GM23338 (cell line): ENCODE measurements around the gene GRM4. TPM values are rescaled to one million over a fixed set of nuclear protein-coding genes. Genes with fewer than 3 reads are reported as not detected.

Source experiments
- ATAC-seq: fragments of 200-7000 bp; cut with Tn5 transposase; 3 replicates; pipeline ENCODE4 v1.9.1; 2020
- DNase-seq: peaks from one replicate; pipeline ENCODE4 v3.0.0-alpha.2; 2015; ENCODE audit warnings: low spot score
- H2AFZ ChIP-seq: fragments of 200-600 bp; sonication (generic); 2 replicates; pipeline ENCODE4 v1.8.0; 2016; ENCODE audit warnings: antibody characterized with exemption, mild to moderate bottlenecking, moderate library complexity
- H3F3A ChIP-seq: fragments of 200-600 bp; sonication (generic); replicated peaks from 2 replicates; pipeline ENCODE4 v1.8.0; 2017; ENCODE audit warnings: antibody characterized with exemption, mixed run types, low read depth
- H3K27ac ChIP-seq: fragments of 200-600 bp; sonication (generic); 2 replicates; pipeline ENCODE4 v1.6.1; 2016; ENCODE audit warnings: low read depth
- H3K27me3 ChIP-seq: fragments of 200-600 bp; sonication (generic); 2 replicates; pipeline ENCODE4 v1.8.0; 2016; ENCODE audit warnings: mild to moderate bottlenecking, mixed run types, moderate library complexity; ENCODE audit not compliant: insufficient read depth
- H3K36me3 ChIP-seq: fragments of 200-600 bp; sonication (generic); 2 replicates; pipeline ENCODE4 v1.8.0; 2016; ENCODE audit warnings: mild to moderate bottlenecking; ENCODE audit not compliant: insufficient read depth
- H3K4me1 ChIP-seq: fragments of 200-600 bp; sonication (generic); 2 replicates; pipeline ENCODE4 v1.8.0; 2016; ENCODE audit warnings: mild to moderate bottlenecking, moderate library complexity; ENCODE audit not compliant: insufficient read depth
- H3K4me2 ChIP-seq: fragments of 200-600 bp; sonication (generic); 2 replicates; pipeline ENCODE4 v1.7.1; 2017; ENCODE audit warnings: mixed run types
- H3K4me3 ChIP-seq: fragments of 200-600 bp; sonication (generic); 2 replicates; pipeline ENCODE4 v1.6.1; 2016; ENCODE audit warnings: mixed run types
- H3K79me2 ChIP-seq: fragments of 200-600 bp; sonication (generic); replicated peaks from 2 replicates; pipeline ENCODE4 v1.8.0; 2017; ENCODE audit warnings: mild to moderate bottlenecking; ENCODE audit not compliant: insufficient read depth
- H3K9me2 ChIP-seq: fragments of 200-600 bp; sonication (generic); 2 replicates; pipeline ENCODE4 v1.8.0; 2017; ENCODE audit not compliant: insufficient read depth
- H4K20me1 ChIP-seq: fragments of 200-600 bp; sonication (generic); replicated peaks from 2 replicates; pipeline ENCODE4 v1.8.0; 2017; ENCODE audit warnings: mild to moderate bottlenecking; ENCODE audit not compliant: insufficient read depth
- H3K27ac Mint-ChIP-seq: 2 replicates; pipeline ENCODE4 v1.8.0; 2020; ENCODE audit warnings: inconsistent platforms, mild to moderate bottlenecking, moderate library complexity, mixed read lengths
- H3K27me3 Mint-ChIP-seq: 3 replicates; pipeline ENCODE4 v1.8.0; 2022; ENCODE audit warnings: low read depth, mild to moderate bottlenecking, moderate library complexity, mixed read lengths, inconsistent platforms; ENCODE audit not compliant: insufficient read depth, poor library complexity
- H3K36me3 Mint-ChIP-seq: 3 replicates; pipeline ENCODE4 v1.8.0; 2021; ENCODE audit warnings: low read depth, mild to moderate bottlenecking, inconsistent platforms, moderate library complexity, mixed read lengths
- H3K4me1 Mint-ChIP-seq: 3 replicates; pipeline ENCODE4 v1.8.0; 2020; ENCODE audit warnings: mild to moderate bottlenecking, inconsistent platforms, mixed read lengths
- H3K4me3 Mint-ChIP-seq: 3 replicates; pipeline ENCODE4 v1.8.0; 2021; ENCODE audit warnings: moderate library complexity, mild to moderate bottlenecking, inconsistent platforms, mixed read lengths
- H3K9me3 Mint-ChIP-seq: 3 replicates; pipeline ENCODE4 v1.8.0; 2020; ENCODE audit warnings: moderate library complexity, mild to moderate bottlenecking, inconsistent platforms, mixed read lengths
- EZH2 ChIP-seq: fragments of 200-600 bp; sonication (generic); IDR thresholded peaks from one replicate; pipeline ENCODE4 v1.8.0; 2017; ENCODE audit warnings: antibody characterized with exemption, mild to moderate bottlenecking, low read depth; ENCODE audit not compliant: unreplicated experiment
- EZH2phosphoT487 ChIP-seq: fragments of 200-600 bp; sonication (generic); IDR thresholded peaks from one replicate; pipeline ENCODE4 v1.8.1; 2018; ENCODE audit warnings: antibody characterized with exemption; ENCODE audit not compliant: unreplicated experiment
- JUNB ChIP-seq: IDR thresholded peaks from one replicate; pipeline ENCODE4 v1.6.1; 2016; ENCODE audit warnings: antibody characterized with exemption; ENCODE audit not compliant: unreplicated experiment
- NANOG ChIP-seq: IDR thresholded peaks from 2 replicates; pipeline ENCODE4 v1.6.1; 2016; ENCODE audit warnings: antibody characterized with exemption, borderline replicate concordance
- STAT1 ChIP-seq: IDR thresholded peaks from one replicate; pipeline ENCODE4 v1.6.1; 2016; ENCODE audit warnings: antibody characterized with exemption; ENCODE audit not compliant: unreplicated experiment
- ZNF114 ChIP-seq: fragments of 250-450 bp; sonication (Bioruptor Pico); IDR thresholded peaks from 2 replicates; pipeline ENCODE4 v1.5.0; 2020; ENCODE audit warnings: mild to moderate bottlenecking, moderate library complexity
- ZNF331 ChIP-seq: fragments of 250-450 bp; sonication (Bioruptor Pico); IDR thresholded peaks from 2 replicates; pipeline ENCODE4 v1.5.0; 2020; ENCODE audit warnings: low read depth, mild to moderate bottlenecking, moderate library complexity
- polyA plus RNA-seq: library from polyadenylated mRNA; unstranded; fragments of >200 nt; fragmentation: Nextera tagmentation; extraction: Ambion mirVana; gene quantifications from 2 replicates; pipeline ENCODE4 v1.2.1, GENCODE V29; 2016
- total RNA-seq: library from RNA; depleted of rRNA; stranded (reverse); fragments of >200 nt; shearing (Covaris generic); gene quantifications from 2 replicates; pipeline ENCODE4 v1.2.3, GENCODE V29; 2014
- TF ChIP-seq, protein P1 (sequence below), 2 experiments: fragments of 200-600 bp in 1 of 2; sonication (generic) in 1 of 2; conservative IDR thresholded peaks; 2 replicates each; pipeline versions ENCODE4 v1.5.1 to v1.6.1; 2016 to 2017; ENCODE audit warnings: antibody characterized with exemption in 2 of 2, low read depth in 2 of 2, mild to moderate bottlenecking in 2 of 2, moderate library complexity in 1 of 2
- TF ChIP-seq, protein P2 (sequence below): IDR thresholded peaks from 2 replicates; pipeline ENCODE4 v1.6.1; 2016; ENCODE audit warnings: antibody characterized with exemption
- TF ChIP-seq, protein P3 (sequence below): IDR thresholded peaks from one replicate; pipeline ENCODE4 v1.6.1; 2018; ENCODE audit warnings: antibody characterized with exemption; ENCODE audit not compliant: unreplicated experiment

The GRM4 gene
- total and polyA plus RNA-seq, 2 experiments from 2014 or later: 7.0 to 30.6 TPM

DNA sequence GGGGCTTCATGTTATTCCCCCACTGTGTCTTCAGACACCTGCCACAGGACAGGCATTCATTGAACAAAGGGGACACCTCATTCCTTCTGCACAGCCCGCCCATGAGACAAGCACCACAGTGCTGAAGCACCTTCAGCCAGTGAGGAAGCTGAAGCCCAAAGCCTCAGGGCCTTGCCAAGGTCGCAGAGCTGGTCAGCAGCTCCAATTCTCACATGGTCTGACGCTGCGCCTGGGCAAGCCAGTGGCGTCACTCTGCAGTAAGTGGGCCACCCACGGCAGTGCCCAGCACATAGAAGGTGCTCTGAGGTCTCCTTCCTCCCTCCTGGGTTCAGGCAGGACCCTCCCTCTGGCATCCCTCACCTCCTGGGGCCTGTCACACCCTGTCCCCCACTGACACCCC, 43.2 kb downstream of the GRM4 start:
- no peak overlapping the region for H3K4me3 Mint-ChIP-seq
- DNase-seq: no peak
- H3K79me2 ChIP-seq: no peaks in the 10 kb centered on the region

DNA sequence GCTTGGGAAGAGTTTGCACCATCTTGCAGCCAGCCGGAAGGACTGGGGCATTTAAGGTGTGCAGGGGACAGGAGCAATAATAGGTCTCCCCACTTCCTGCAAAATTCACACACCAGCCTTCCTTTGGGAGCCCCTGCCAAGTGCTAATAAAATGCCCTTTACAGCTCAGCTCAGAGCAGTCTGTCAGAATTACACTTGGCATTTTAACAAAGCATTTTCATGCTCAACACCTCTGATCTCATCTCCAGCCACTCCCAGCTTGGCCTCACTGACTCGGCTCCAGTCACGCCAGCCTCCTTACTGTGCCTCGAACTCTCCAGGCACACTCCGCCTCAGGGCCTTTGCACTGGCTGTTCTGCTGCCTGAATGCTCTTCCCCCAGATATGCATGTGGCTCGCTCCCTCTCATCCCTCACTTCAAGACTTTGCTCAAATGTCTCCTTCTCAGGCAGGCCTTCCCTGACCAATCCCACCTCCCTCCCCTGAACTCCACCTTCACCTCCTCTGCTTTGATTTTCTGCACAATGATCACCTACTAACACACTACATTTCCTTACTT, 43.7 kb downstream of the GRM4 start:
- Histone ChIP-seq H3K4me1 (no peaks in the 10 kb centered on the region; the same call in 1 of the 2 replicates), H3K79me2 (no peaks in the 10 kb centered on the region), H4K20me1 (peaks cover under 1% of the 10 kb centered on the region; the same call in 1 of the 2 replicates), H3K4me2 (no peak overlapping the region), H3F3A (no peaks in the 10 kb centered on the region), H3K9me2 (no peaks in the 10 kb centered on the region), H2AFZ (no peak overlapping the region), H3K27ac (no peak overlapping the region), H3K4me3 (no peak overlapping the region), H3K27me3 (no peaks in the 10 kb centered on the region), H3K36me3 (no peaks in the 10 kb centered on the region)
- H3K27me3 Mint-ChIP-seq: peaks cover 19% of the 10 kb centered on the region
- no peak overlapping the region for H3K4me3 Mint-ChIP-seq
- H3K27ac Mint-ChIP-seq: no peak overlapping the region
- H3K9me3 Mint-ChIP-seq: no peaks in the 10 kb centered on the region
- no peaks in the 10 kb centered on the region; the same call in 2 of the 3 replicates for H3K36me3 Mint-ChIP-seq
- H3K4me1 Mint-ChIP-seq: peaks cover 32% of the 10 kb centered on the region
- DNase-seq (no peak), ATAC-seq (no peak)
- TF ChIP-seq, protein P1, sequence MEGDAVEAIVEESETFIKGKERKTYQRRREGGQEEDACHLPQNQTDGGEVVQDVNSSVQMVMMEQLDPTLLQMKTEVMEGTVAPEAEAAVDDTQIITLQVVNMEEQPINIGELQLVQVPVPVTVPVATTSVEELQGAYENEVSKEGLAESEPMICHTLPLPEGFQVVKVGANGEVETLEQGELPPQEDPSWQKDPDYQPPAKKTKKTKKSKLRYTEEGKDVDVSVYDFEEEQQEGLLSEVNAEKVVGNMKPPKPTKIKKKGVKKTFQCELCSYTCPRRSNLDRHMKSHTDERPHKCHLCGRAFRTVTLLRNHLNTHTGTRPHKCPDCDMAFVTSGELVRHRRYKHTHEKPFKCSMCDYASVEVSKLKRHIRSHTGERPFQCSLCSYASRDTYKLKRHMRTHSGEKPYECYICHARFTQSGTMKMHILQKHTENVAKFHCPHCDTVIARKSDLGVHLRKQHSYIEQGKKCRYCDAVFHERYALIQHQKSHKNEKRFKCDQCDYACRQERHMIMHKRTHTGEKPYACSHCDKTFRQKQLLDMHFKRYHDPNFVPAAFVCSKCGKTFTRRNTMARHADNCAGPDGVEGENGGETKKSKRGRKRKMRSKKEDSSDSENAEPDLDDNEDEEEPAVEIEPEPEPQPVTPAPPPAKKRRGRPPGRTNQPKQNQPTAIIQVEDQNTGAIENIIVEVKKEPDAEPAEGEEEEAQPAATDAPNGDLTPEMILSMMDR (conservative IDR thresholded peaks at IDR 0.05; ENCODE audit: low read depth in 2 of 2): no peak
- TF ChIP-seq STAT1: no peak
- TF ChIP-seq JUNB: no peak
- no peak for TF ChIP-seq ZNF331 (CRISPR knock-in tag)
- no peak for TF ChIP-seq NANOG
- TF ChIP-seq, protein P2, sequence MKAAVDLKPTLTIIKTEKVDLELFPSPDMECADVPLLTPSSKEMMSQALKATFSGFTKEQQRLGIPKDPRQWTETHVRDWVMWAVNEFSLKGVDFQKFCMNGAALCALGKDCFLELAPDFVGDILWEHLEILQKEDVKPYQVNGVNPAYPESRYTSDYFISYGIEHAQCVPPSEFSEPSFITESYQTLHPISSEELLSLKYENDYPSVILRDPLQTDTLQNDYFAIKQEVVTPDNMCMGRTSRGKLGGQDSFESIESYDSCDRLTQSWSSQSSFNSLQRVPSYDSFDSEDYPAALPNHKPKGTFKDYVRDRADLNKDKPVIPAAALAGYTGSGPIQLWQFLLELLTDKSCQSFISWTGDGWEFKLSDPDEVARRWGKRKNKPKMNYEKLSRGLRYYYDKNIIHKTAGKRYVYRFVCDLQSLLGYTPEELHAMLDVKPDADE: no peak
- no peak for TF ChIP-seq EZH2
- no peak for TF ChIP-seq ZNF114
- TF ChIP-seq, protein P3, sequence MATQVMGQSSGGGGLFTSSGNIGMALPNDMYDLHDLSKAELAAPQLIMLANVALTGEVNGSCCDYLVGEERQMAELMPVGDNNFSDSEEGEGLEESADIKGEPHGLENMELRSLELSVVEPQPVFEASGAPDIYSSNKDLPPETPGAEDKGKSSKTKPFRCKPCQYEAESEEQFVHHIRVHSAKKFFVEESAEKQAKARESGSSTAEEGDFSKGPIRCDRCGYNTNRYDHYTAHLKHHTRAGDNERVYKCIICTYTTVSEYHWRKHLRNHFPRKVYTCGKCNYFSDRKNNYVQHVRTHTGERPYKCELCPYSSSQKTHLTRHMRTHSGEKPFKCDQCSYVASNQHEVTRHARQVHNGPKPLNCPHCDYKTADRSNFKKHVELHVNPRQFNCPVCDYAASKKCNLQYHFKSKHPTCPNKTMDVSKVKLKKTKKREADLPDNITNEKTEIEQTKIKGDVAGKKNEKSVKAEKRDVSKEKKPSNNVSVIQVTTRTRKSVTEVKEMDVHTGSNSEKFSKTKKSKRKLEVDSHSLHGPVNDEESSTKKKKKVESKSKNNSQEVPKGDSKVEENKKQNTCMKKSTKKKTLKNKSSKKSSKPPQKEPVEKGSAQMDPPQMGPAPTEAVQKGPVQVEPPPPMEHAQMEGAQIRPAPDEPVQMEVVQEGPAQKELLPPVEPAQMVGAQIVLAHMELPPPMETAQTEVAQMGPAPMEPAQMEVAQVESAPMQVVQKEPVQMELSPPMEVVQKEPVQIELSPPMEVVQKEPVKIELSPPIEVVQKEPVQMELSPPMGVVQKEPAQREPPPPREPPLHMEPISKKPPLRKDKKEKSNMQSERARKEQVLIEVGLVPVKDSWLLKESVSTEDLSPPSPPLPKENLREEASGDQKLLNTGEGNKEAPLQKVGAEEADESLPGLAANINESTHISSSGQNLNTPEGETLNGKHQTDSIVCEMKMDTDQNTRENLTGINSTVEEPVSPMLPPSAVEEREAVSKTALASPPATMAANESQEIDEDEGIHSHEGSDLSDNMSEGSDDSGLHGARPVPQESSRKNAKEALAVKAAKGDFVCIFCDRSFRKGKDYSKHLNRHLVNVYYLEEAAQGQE: no peak

More for the DNA sequence above, 43.2 kb downstream of the GRM4 start:
- Histone ChIP-seq H3F3A (no peaks in the 10 kb centered on the region), H3K4me2 (no peak overlapping the region), H3K27ac (no peak overlapping the region), H3K36me3 (no peaks in the 10 kb centered on the region), H3K9me2 (no peaks in the 10 kb centered on the region), H3K4me1 (no peaks in the 10 kb centered on the region; the same call in 1 of the 2 replicates), H2AFZ (no peak overlapping the region), H3K4me3 (no peak overlapping the region), H4K20me1 (peaks cover 5% of the 10 kb centered on the region), H3K27me3 (no peaks in the 10 kb centered on the region)
- H3K9me3 Mint-ChIP-seq: no peaks in the 10 kb centered on the region
- TF ChIP-seq ZNF114: no peak
- TF ChIP-seq, protein P1 (conservative IDR thresholded peaks at IDR 0.05; ENCODE audit: low read depth in 2 of 2): no peak
- TF ChIP-seq EZH2phosphoT487: no peak
- TF ChIP-seq ZNF331 (CRISPR knock-in tag): no peak
- no peak for ATAC-seq
- peaks cover 20% of the 10 kb centered on the region for H3K27me3 Mint-ChIP-seq
- H3K36me3 Mint-ChIP-seq: no peaks in the 10 kb centered on the region; the same call in 2 of the 3 replicates
- H3K4me1 Mint-ChIP-seq: peaks cover 32% of the 10 kb centered on the region
- no peak overlapping the region for H3K27ac Mint-ChIP-seq
